Left cardiac atrium (tissue), 4 donors: ENCODE results near the gene GLYR1. TPM values are rescaled to one million over a fixed set of nuclear protein-coding genes. Genes with fewer than 3 reads are reported as not detected.
"Not testable (repeated sequence)": the region's sequence is repeated elsewhere in the genome, so short reads cannot be mapped to it uniquely, and the experiment has no call there.

Source experiments
- ATAC-seq, 2 donors: fragments of 200-7000 bp; cut with Tn5 transposase; one replicate each; pipeline ENCODE4 v1.9.1; 2020; ENCODE audit warnings: mild to moderate bottlenecking in 2 of 2, moderate library complexity in 2 of 2
- DNase-seq: peaks from one replicate; pipeline ENCODE4 v3.0.0-alpha.2; 2020
- intact Hi-C, 2 donors: fragments of 100-400 bp; cut with DNase I; formaldehyde crosslinking; loops; one replicate each; pipeline versions ENCODE4 v1.14.1 to v1.15.1; 2022 to 2023
- long read RNA-seq: library from polyadenylated mRNA; unstranded; transcript quantifications from one replicate; pipeline ENCODE4 v2.0.0, GENCODE V29; 2021
- total RNA-seq, 2 donors: library from RNA; stranded (reverse); fragmentation: NEBNext Ultra II Directional; extraction: Animal tissue kit (Norgen Biotek cat#: 25700); gene quantifications; one replicate each; pipeline ENCODE4 v1.2.1, GENCODE V29; 2021
- donor health status: DM: no; HTN: yes; CAD: no.
- donor health status: DM: no; HTN: yes; CAD: no; lungs with severe emphysema.
- donor health status: DM: yes; HTN: yes; CAD: no.
- donor health status: Dilated cardiomyopathy.

The GLYR1 gene
- total RNA-seq: 10 to 100 TPM; 65.2 to 78.2 TPM
- long read RNA-seq, transcript GLYR1-201 (16 exons, 3,772 nt): major isoform, 17 of 82 reads
- long read RNA-seq, transcript GLYR1-212 (16 exons, 1,831 nt): minor isoform, 6 of 82 reads
- long read RNA-seq, partial matches to known transcripts: 11 of 82 reads
- long read RNA-seq, other reads (novel, unspliced or antisense): 47 of 82 reads

DNA sequence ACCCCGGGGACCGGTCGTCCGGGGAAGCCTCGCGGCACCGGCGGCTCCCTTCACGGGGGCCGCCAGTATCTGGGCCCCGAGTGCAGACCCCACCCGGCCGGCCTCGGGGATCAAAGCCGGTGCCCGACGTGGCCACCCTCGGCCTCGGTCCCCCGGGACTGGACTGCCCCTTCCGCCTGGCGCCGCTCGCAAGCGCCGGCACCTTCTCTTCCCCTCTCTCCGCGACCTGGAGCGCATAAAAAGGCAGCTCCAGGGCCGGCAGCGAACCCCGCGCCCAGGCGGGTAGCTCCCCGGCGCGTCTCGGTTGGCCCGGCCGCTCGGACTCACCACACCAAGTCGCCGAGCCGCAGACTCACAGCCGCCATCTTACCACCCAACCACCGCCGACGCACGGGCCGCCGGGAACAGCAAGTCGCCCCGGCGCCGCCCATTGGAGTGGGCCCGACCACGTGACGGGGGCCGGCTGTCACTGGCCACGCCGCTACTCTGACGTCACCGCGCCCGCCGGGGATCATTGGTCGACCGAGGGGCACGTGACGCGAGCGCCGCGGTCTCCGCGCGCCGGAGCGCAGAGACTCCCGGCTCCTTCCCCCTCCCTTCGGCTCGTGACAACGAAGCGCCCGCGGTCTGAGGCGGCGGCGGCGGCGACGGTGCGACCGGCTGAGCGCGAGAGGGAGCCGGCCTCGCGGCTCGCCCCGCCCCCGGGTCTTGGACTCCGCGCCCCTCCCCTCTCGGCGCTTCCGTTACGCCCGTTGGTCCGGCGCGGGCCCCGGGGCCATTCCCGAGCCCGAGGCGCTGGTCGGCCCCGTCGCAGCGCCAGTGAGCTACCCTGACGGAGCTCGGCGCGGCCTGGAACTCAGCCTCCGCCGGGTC, at the start of gene GLYR1, which contains the start of gene UBN1:
Gene GLYR1, minus strand, starts transcription at position 388 of the 873 bp plus-strand sequence. Its CDS starts 23 bp downstream, at position 365.
Gene UBN1, plus strand, starts transcription at position 581 of the 873 bp plus-strand sequence. CDS start 5,437 bp downstream, outside the sequence.
- intact Hi-C loops: loop anchor here in 1 of 2 donors (5.0 kb wide), 1 partner anchor 40 kb away; no protein-coding TSS in a partner anchor
- ATAC-seq (peak; percentile 97 to 98), DNase-seq (peak; percentile 100)

DNA sequence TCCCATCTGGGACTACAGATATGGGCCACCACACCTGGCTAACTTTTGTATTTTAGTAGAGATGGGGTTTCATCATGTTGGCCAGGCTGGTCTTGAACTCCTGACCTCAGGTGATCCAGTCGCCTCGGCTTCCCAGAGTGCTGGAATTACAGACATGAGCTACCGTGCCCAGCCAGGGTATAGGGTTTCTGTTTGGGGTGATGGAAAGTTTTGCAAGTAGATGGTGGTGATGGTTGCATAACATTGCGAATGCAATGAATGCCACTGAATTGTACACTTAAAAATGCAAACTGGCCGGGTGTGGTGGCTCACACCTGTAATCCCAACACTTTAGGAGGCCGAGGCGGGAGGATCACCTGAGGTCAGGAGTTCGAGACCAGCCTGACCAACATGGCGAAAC, 49.7 kb upstream of the GLYR1 start:
- ATAC-seq, intact Hi-C loops, DNase-seq: not testable (repeated sequence)

- DNase-seq: no peak
- ATAC-seq: no peak
- intact Hi-C loops: no loop called here
Observed at GRCh38 chr16:4895366-4895765, 48.3 kb upstream of the GLYR1 start.

DNA sequence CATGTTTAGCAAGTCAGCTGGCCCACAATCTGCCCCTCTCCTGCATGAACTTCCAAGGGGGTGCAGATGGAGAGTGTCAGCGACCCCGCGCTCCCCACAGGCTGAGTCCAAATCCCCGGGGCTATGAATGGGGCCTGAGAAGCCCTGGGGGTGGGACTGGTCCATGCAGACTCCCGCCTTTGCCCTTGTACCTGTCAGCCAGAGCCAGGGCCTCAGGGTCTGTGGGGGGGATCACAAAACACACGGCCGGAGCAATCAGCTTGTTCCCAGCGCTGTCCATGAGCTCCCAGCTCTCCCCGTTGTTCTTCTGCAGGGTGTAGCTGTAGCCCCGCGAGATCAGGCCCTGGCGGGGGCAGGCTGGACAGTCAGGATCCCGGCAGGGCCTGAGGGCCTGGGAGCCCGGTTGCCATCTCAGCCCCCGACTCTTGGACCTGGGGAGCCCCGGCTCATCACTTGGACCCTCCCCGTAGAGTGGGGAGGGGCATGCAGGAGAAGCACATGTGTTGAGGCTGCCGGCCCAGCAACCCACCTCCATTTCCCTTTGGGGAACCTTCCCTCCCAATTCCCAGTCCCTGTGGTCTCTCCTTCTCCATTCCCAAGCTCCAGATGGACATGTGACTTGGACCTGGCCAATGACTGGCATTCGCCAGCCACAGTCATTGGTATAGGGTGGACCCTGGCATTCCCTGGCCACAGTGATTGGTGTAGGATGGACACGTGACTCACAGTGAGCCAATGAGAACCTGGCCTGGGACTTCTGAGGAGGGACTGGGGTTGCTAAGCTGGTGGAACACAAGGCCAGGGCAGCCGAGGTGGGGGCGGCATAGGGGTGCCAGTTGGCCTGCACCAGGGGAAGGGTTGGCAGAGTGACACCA, 47.4 kb upstream of the GLYR1 start:
- ATAC-seq (no peak), DNase-seq (no peak)
- intact Hi-C loops: no loop called here

- peak; percentile 6 to 13 for ATAC-seq
- intact Hi-C loops: no loop called here
- DNase-seq: no peak
Observed at GRCh38 chr16:4893103-4893862, 46.2 kb upstream of the GLYR1 start.

DNA sequence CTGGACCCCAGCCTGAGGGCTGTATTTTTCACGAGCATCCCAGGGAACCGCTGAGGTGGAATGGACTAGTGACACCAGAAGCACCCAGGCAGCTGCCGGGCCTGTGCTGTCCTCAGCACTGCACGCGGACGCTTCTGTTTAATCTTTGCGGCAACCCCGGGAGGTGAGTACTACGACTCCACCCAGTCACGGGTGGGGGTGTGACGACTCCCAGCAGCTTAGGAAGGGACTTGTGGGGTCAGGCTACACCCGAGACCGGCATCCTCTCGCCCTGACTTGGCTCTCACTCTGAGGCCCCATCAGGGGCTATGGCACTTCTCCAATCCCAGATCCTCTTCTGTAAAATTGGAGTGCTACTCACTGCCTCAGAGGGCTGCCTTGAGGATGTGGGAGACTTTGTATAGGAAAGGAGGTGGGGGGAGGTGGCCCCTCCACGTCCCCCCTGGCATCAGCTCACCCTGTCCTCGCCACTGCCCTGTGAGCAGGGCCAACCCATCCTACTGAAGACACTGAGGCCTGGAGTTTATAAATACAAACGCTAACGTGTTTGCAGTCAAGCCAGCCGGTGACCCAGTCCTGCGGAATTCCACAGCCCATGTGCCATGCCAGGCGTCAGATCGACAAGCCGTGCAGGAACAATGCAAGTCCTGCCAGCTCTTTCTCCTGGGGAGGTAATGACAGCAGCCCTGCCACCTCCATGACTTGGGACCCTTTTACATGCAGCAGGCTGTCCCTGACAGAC, 45.4 kb upstream of the GLYR1 start:
- intact Hi-C loops: no loop called here
- ATAC-seq (peak; percentile 55 to 58), DNase-seq (no peak)

DNA sequence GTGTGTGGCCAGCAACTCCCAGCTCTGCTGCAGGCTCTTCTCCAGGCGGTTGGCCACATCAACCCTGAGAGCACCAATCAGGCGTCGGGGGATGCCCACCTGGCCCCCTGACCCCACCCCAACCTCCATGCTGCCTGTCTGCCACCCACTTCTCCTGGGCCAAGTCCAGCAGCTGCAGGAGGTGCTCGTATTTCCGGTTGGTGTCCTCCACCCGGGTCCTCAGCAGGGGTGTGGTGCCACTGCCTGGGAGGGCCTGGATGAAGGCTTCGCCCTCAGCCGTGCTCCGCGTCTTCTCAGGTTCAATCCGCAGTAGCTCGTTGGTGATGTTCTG, 44.8 kb upstream of the GLYR1 start:
- intact Hi-C loops: no loop called here
- DNase-seq (no peak), ATAC-seq (no peak)

DNA sequence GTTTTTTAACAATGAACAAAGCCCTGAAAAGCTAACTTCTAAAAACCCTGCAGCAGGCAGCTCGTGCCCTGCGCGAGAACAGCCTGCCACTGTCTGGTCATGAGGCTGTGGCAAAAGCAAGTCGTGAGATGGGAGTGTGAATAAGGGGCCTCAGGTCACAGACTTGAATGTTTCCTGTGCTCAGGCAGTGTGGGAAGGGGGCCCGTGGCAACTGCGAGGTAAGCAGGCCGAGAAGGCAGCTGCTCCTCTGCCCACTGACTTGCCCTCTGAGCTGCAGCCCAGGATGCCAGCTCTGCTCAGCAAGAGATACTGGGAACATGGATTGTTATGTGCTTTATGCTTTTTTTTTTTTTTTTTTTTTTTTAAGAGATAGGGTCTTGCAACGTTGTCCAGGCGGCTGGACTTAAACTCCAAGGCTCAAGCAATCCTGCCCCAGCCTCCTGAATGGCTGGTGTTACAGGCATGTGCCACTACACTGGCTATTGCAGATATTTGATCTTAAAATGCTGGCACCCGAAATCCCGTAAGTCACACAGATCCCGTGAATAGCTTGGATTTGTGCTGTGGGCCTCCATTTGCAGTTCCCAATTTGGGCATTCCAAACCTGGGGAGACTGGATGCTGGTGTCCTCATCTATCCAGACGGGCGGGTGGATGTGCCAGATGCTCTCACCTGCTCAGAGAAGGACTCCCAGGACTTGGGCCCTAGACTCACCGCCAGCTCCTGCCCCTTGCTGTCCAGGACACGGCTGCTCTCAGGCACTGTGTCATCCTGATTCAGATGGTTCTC, 44.2 kb upstream of the GLYR1 start:
- no peak for ATAC-seq
- DNase-seq: no peak
- intact Hi-C loops: no loop called here

GRCh38 chr16:4890686-4891085, 43.6 kb upstream of the GLYR1 start:
- ATAC-seq: no peak
- no peak for DNase-seq
- intact Hi-C loops: no loop called here

- intact Hi-C loops: no loop called here
- DNase-seq (no peak), ATAC-seq (no peak)
Observed at GRCh38 chr16:4890026-4890425, 42.9 kb upstream of the GLYR1 start.

GRCh38 chr16:4888428-4889135, 41.5 kb upstream of the GLYR1 start:
- DNase-seq (no peak), ATAC-seq (no peak)
- intact Hi-C loops: loop anchor here in 1 of 2 donors (10.0 kb wide), 1 partner anchor 46 kb away; the partner anchor contains the start of gene PPL

DNA sequence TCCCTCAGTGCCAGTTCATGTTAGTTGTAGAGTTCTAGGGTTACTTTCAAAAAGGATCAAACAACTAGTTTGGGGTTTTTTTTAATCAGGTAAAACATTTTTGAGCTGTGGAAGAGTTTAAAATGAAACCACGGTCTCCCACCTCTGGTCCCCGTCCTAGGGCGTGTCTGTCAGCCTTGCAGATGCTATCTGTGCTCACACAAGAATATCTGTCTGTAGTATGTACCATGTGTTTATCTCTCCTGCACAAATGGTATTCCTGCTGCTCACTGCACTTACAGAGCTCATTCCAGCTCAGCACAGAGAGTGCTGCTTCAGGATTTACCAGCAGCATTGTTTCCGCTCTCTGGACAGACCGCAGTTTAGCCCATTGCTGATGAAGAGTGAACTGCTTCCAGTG, 39.1 kb upstream of the GLYR1 start:
- DNase-seq (no peak), ATAC-seq (no peak)
- intact Hi-C loops: loop anchor here in 1 of 2 donors (10.0 kb wide), 1 partner anchor 49 kb away; the partner anchor contains the start of gene PPL

GRCh38 chr16:4884972-4885874, 38.1 kb upstream of the GLYR1 start:
- DNase-seq (no peak), ATAC-seq (no peak)
- intact Hi-C loops: loop anchor here in 1 of 2 donors (10.0 kb wide), 1 partner anchor 50 kb away; the partner anchor contains the start of gene PPL

GRCh38 chr16:4884209-4884608, 37.1 kb upstream of the GLYR1 start:
- DNase-seq: no peak
- ATAC-seq: no peak
- intact Hi-C loops: loop anchor here in 1 of 2 donors (10.0 kb wide), 1 partner anchor 51 kb away; the partner anchor contains the start of gene PPL

DNA sequence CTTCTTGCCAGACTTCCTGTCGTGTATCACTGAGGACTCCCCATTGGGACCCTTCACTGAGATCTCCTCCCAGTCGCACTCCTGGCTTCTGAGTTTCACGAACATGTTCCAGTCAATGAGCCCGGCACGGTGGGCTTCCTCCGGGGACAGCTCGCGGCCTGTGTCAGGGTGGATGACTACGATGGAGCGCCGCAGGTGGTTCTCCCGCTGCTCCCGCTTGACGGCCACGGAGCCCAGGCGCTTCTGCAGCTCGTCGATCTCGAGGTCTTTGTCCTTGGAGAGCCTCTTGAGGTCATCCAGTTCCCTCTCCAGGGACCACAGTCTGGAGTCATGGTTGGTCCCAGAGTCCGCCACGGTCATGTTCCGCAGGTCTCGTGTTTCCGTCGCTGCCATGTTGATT, 36.4 kb upstream of the GLYR1 start:
- DNase-seq (no peak), ATAC-seq (no peak)
- intact Hi-C loops: loop anchor here in 1 of 2 donors (10.0 kb wide), 1 partner anchor 51 kb away; the partner anchor contains the start of gene PPL
